GM12878 (cell line): ENCODE data around the gene STK16. TPM values are rescaled to one million over a fixed set of nuclear protein-coding genes. Genes with fewer than 3 reads are reported as not detected.
A peak's percentile ranks its signal among the peaks of the same experiment; 100 is the strongest.

ENCODE experiments used
- ATAC-seq: fragments of 200-7000 bp; cut with Tn5 transposase; 3 replicates; pipeline ENCODE4 v1.9.1; 2020; ENCODE audit warnings: mild to moderate bottlenecking, moderate library complexity
- BruUV-seq: library from RNA; stranded (reverse); fragments of 400-500 nt; replicated peaks from 2 replicates; lab custom pipeline; 2021; lab: Mats Ljungman, UMichigan
- CTCF ChIA-PET: fragments of 300-600 bp; sonication (Branson Sonifier 250); formaldehyde crosslinking; extraction: SDS; loops from one replicate; lab custom pipeline; 2021; ENCODE audit warnings: inconsistent platforms; lab: Yijun Ruan, JAX
- POLR2A ChIA-PET: fragments of 350-600 bp; formaldehyde crosslinking; extraction: SDS; loops from one replicate; lab custom pipeline; 2021; ENCODE audit warnings: inconsistent platforms; lab: Charles Lee
- RAD21 ChIA-PET: fragments of 300-600 bp; sonication (Branson Sonifier 250); formaldehyde crosslinking; loops from one replicate; lab custom pipeline; 2023; ENCODE audit warnings: antibody characterized with exemption; ENCODE audit not compliant: unreplicated experiment; lab: Charles Lee
- SMC1A ChIA-PET: fragments of 300-600 bp; sonication (Branson Sonifier 250); formaldehyde crosslinking; loops from one replicate; lab custom pipeline; 2023; ENCODE audit not compliant: unreplicated experiment, uncharacterized antibody; lab: Charles Lee
- DNase-seq: peaks from one replicate; pipeline ENCODE4 v3.0.0-alpha.2; 2011; ENCODE audit warnings: low read depth, low spot score
- FAIRE-seq: peaks from 3 replicates; lab custom pipeline; 2011; peaks lifted over from hg19 to GRCh38; lab: Jason Lieb, UNC
- H2AFZ ChIP-seq: 2 replicates; pipeline ENCODE4 v1.6.0; 2011; ENCODE audit warnings: low read depth, low read length, control low read depth; ENCODE audit not compliant: control insufficient read depth
- H3K27ac ChIP-seq: 2 replicates; pipeline ENCODE4 v1.5.1; 2011; ENCODE audit warnings: control low read depth; ENCODE audit not compliant: control insufficient read depth, insufficient read depth
- H3K27me3 ChIP-seq, 2 experiments: replicated peaks in 1 of 2; 2 replicates each; pipeline versions ENCODE4 v1.6.0 to v1.6.1; 2011; ENCODE audit warnings: low read length in 1 of 2; ENCODE audit not compliant: control insufficient read depth in 2 of 2, insufficient read depth in 2 of 2
- H3K36me3 ChIP-seq, 2 experiments: 2 replicates each; pipeline ENCODE4 v1.5.1; 2011; ENCODE audit warnings: low read length in 1 of 2; ENCODE audit not compliant: control insufficient read depth in 2 of 2, insufficient read depth in 2 of 2
- H3K4me1 ChIP-seq: 2 replicates; pipeline ENCODE4 v1.6.1; 2011; ENCODE audit warnings: mild to moderate bottlenecking, low read length, moderate library complexity, mixed read lengths; ENCODE audit not compliant: control insufficient read depth, insufficient read depth
- H3K4me2 ChIP-seq: 2 replicates; pipeline ENCODE4 v1.6.0; 2011; ENCODE audit warnings: control low read depth; ENCODE audit not compliant: control insufficient read depth, insufficient read depth
- H3K4me3 ChIP-seq: fragments of 200-600 bp; sonication (generic); 2 replicates; pipeline ENCODE4 v1.5.1; 2016
- H3K79me2 ChIP-seq: 2 replicates; pipeline ENCODE4 v1.6.0; 2011; ENCODE audit warnings: low read length; ENCODE audit not compliant: control insufficient read depth, insufficient read depth
- H3K9ac ChIP-seq: 2 replicates; pipeline ENCODE4 v1.8.0; 2011; ENCODE audit warnings: low read length, control low read depth, mixed read lengths; ENCODE audit not compliant: control insufficient read depth, insufficient read depth
- H3K9me3 ChIP-seq: replicated peaks from 3 replicates; pipeline ENCODE4 v1.5.1; 2011; ENCODE audit warnings: mild to moderate bottlenecking, low read length; ENCODE audit not compliant: control insufficient read depth, insufficient read depth
- H4K20me1 ChIP-seq: 2 replicates; pipeline ENCODE4 v1.6.0; 2011; ENCODE audit not compliant: control insufficient read depth, insufficient read depth
- EP300 ChIP-seq, 2 experiments: fragments of 150-350 bp in 1 of 2; IDR thresholded peaks; 2 replicates each; pipeline ENCODE4 v1.6.1; 2011 to 2012; ENCODE audit warnings: low read depth in 2 of 2, low read length in 2 of 2, borderline replicate concordance in 1 of 2, improper control_type of control experiment in 1 of 2, inconsistent platforms in 1 of 2; ENCODE audit not compliant: control insufficient read depth in 1 of 2
- ESRRA ChIP-seq: IDR thresholded peaks from 2 replicates; pipeline ENCODE4 v1.6.1; 2012; ENCODE audit warnings: mild to moderate bottlenecking, low read length, improper control_type of control experiment
- EZH2 ChIP-seq: IDR thresholded peaks from 2 replicates; pipeline ENCODE4 v1.6.1; 2012; ENCODE audit warnings: low read depth, mild to moderate bottlenecking, control low read depth, inconsistent platforms, low read length, borderline replicate concordance; ENCODE audit not compliant: control insufficient read depth
- NFXL1 ChIP-seq: fragments of 450-650 bp; IDR thresholded peaks from 2 replicates; pipeline ENCODE4 v1.6.1; 2017; ENCODE audit warnings: antibody characterized with exemption, mild to moderate bottlenecking, borderline replicate concordance
- NRF1 ChIP-seq: conservative IDR thresholded peaks from 2 replicates; pipeline ENCODE4 v1.6.1; 2011; ENCODE audit warnings: mild to moderate bottlenecking, low read depth, low read length, improper control_type of control experiment
- PKNOX1 ChIP-seq: fragments of 450-650 bp; IDR thresholded peaks from 2 replicates; pipeline ENCODE4 v1.6.1; 2016; ENCODE audit warnings: mild to moderate bottlenecking
- RAD51 ChIP-seq: fragments of 450-650 bp; IDR thresholded peaks from 2 replicates; pipeline ENCODE4 v1.6.1; 2016; ENCODE audit warnings: moderate library complexity, mild to moderate bottlenecking, inconsistent platforms
- SIN3A ChIP-seq: IDR thresholded peaks from 2 replicates; pipeline ENCODE4 v1.6.1; 2012; ENCODE audit warnings: low read depth, low read length, improper control_type of control experiment
- SMAD1 ChIP-seq: fragments of 450-650 bp; IDR thresholded peaks from 2 replicates; pipeline ENCODE4 v1.6.1; 2018; ENCODE audit warnings: mild to moderate bottlenecking, low read depth; ENCODE audit not compliant: partially characterized antibody
- SMC3 ChIP-seq: IDR thresholded peaks from 2 replicates; pipeline ENCODE4 v1.6.1; 2011; ENCODE audit warnings: low read length, improper control_type of control experiment, borderline replicate concordance
- TCF7 ChIP-seq: IDR thresholded peaks from 2 replicates; pipeline ENCODE4 v1.6.1; 2014; ENCODE audit warnings: antibody characterized with exemption, borderline replicate concordance
- WGBS: methylation state at CpG from one replicate; pipeline ENCODE4 v1.1.6; 2016; ENCODE audit warnings: low lambda C conversion rate; ENCODE audit not compliant: insufficient replicate concordance, insufficient coverage; ENCODE audit errors: missing lambda C conversion rate; 5-methylcytosine and 5-hydroxymethylcytosine counted together
- in situ Hi-C: fragments of 300-500 bp; cut with MboI; formaldehyde crosslinking; loops from 9 replicates; pipeline ENCODE4 v1.14.3; 2018; ENCODE audit warnings: mixed read lengths
- intact Hi-C: fragments of 100-400 bp; cut with micrococcal nuclease; formaldehyde crosslinking; loops from one replicate; pipeline ENCODE4 v1.14.2; 2022; ENCODE audit not compliant: unreplicated experiment
- polyA plus RNA-seq, 11 experiments: library from polyadenylated mRNA; depleted of rRNA in 4 of 11; unstranded in 6 of 11; stranded (reverse) in 5 of 11; fragments of >200 nt; fragmentation: Nextera tagmentation in 4 of 11; fragmentation: Illumina TruSeq in 1 of 11; extraction: Ambion mirVana in 4 of 11; extraction: Trizol in 1 of 11; gene quantifications; 1 replicate in 1 of 11; 2 replicates in 10 of 11; pipeline versions ENCODE4 v1.2.1 to v1.2.3, GENCODE V29; 2011 to 2016; ENCODE audit warnings: inconsistent platforms in 2 of 11, missing spikeins in 2 of 11, low read depth in 1 of 11
- total RNA-seq, 4 experiments: library from RNA; depleted of rRNA in 3 of 4; stranded (reverse); fragments of >200 nt in 3 of 4; fragmentation: Illumina TruSeq in 1 of 4; extraction: Trizol in 1 of 4; gene quantifications; 2 replicates each; pipeline versions ENCODE4 v1.2.1 to v1.2.3, GENCODE V29; 2013 to 2021
- TF ChIP-seq, protein P1 (sequence below): IDR thresholded peaks from 2 replicates; pipeline ENCODE4 v1.6.1; 2011; ENCODE audit warnings: mild to moderate bottlenecking, low read depth, low read length, moderate library complexity; ENCODE audit not compliant: insufficient replicate concordance
- TF ChIP-seq, protein P2 (sequence below): fragments of 450-650 bp; formaldehyde crosslinking; IDR thresholded peaks from 2 replicates; pipeline ENCODE4 v1.4.0; 2020; ENCODE audit warnings: mild to moderate bottlenecking, moderate library complexity

The STK16 gene
- total and polyA plus RNA-seq, 10 of the 15 experiments (the other 5 are each of a cell fraction or from before 2014, with no cell fraction given), result 4.3 to 50.1 (median 17.9) TPM

DNA sequence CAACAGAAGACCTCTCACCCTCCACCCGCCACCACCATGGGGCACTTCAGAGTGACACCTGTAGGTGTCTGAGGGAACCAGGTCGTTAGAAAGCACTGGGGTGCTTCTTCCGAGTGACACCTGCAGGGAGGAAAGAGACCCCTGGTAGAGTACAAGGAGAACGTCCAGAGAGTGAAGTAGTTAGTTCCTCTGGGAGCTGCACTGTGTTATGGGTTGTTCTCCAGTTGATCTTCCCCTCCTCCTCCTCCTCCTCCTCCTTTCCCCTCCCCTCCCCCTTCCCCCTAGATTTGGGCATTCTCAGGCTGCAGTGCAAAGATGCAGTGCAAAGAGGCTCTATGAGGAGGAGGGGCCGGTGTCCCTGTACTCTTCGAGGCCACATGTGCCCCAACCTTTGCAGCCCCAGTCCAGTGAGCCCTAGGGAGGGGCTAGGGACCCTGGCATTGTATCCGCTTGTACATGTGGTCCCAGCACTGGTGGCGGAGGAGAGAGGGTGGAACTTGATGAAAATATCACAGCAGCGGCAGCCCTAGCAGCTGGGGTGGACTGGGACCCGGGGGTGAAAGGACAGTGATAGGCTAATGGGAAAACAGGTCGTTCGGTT, 34.7 kb downstream of the STK16 start:
- H3K4me3 ChIP-seq, result peak overlapping the region; percentile 66
- H4K20me1 ChIP-seq, result no peaks in the 10 kb centered on the region
- ChIA-PET SMC1A (interaction anchor here (2.5 to 8.8 kb wide), 3 partner anchors 13 to 104 kb away, joined by 11 to 98 read pairs (median 96); partner anchors contain the start of genes CNPPD1, TUBA4A and TUBA4B), RAD21 (interaction anchor here (1.1 to 5.9 kb wide), 8 partner anchors 13 to 121 kb away, joined by 3 to 78 read pairs (median 16); partner anchors contain the start of genes CNPPD1, GLB1L, STK16 and TUBA4A), CTCF (interaction anchor here (0.7 to 13.5 kb wide), 14 partner anchors 13 to 121 kb away, joined by 3 to 257 read pairs (median 5); partner anchors contain the start of genes GLB1L, SLC23A3, STK16 and TUBA4A), POLR2A (interaction anchor here (0.9 to 7.0 kb wide), 8 partner anchors 8 to 108 kb away, joined by 3 to 160 read pairs (median 15); partner anchors contain the start of genes ANKZF1, ATG9A, CNPPD1 and DNPEP)
- no peaks in the 10 kb centered on the region; a peak in 1 of 4 replicates for H3K36me3 ChIP-seq
- H3K9me3 ChIP-seq, result no peaks in the 10 kb centered on the region
- peaks cover 26% of the 10 kb centered on the region for H3K4me1 ChIP-seq
- H2AFZ ChIP-seq, result peak overlapping the region; percentile 69
- peak overlapping the region; percentile 73 for H3K9ac ChIP-seq
- peak; percentile 38 for DNase-seq
- peak; percentile 41 for FAIRE-seq
- peak overlapping the region; percentile 95 for H3K4me2 ChIP-seq
- ATAC-seq, result no peak
- intact Hi-C loops, result loop anchor here (1.0 to 5.0 kb wide), 7 partner anchors 15 to 317 kb away; partner anchors contain the start of genes ANKZF1, ATG9A, CNPPD1 and NHEJ1
- WGBS, result 44% methylated on average over 12 of the region's 12 CpGs
- in situ Hi-C loops, result no loop called here
- H3K27me3 ChIP-seq, result no peaks in the 10 kb centered on the region
- peak overlapping the region; percentile 66 for H3K27ac ChIP-seq
- no TSS peak for BruUV-seq
- peaks cover 6% of the 10 kb centered on the region for H3K79me2 ChIP-seq
- TF ChIP-seq SMC3 (no peak), NRF1 (no peak), RAD51 (no peak), ESRRA (no peak), SMAD1 (peak; percentile 37), SIN3A (no peak), EZH2 (no peak), TCF7 (no peak), NFXL1 (no peak), PKNOX1 (peak; percentile 89), EP300 (IDR thresholded peaks at IDR 0.05; ENCODE audit: borderline replicate concordance in 1 of 2, control insufficient read depth in 1 of 2, low read depth in 2 of 2, low read length in 2 of 2) (peak in 1 of 2 experiments; percentile 24; a peak in 1 of 4 replicates)
- TF ChIP-seq, protein P1, sequence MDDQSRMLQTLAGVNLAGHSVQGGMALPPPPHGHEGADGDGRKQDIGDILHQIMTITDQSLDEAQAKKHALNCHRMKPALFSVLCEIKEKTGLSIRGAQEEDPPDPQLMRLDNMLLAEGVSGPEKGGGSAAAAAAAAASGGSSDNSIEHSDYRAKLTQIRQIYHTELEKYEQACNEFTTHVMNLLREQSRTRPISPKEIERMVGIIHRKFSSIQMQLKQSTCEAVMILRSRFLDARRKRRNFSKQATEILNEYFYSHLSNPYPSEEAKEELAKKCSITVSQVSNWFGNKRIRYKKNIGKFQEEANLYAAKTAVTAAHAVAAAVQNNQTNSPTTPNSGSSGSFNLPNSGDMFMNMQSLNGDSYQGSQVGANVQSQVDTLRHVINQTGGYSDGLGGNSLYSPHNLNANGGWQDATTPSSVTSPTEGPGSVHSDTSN, result peak; percentile 44
- TF ChIP-seq, protein P2, sequence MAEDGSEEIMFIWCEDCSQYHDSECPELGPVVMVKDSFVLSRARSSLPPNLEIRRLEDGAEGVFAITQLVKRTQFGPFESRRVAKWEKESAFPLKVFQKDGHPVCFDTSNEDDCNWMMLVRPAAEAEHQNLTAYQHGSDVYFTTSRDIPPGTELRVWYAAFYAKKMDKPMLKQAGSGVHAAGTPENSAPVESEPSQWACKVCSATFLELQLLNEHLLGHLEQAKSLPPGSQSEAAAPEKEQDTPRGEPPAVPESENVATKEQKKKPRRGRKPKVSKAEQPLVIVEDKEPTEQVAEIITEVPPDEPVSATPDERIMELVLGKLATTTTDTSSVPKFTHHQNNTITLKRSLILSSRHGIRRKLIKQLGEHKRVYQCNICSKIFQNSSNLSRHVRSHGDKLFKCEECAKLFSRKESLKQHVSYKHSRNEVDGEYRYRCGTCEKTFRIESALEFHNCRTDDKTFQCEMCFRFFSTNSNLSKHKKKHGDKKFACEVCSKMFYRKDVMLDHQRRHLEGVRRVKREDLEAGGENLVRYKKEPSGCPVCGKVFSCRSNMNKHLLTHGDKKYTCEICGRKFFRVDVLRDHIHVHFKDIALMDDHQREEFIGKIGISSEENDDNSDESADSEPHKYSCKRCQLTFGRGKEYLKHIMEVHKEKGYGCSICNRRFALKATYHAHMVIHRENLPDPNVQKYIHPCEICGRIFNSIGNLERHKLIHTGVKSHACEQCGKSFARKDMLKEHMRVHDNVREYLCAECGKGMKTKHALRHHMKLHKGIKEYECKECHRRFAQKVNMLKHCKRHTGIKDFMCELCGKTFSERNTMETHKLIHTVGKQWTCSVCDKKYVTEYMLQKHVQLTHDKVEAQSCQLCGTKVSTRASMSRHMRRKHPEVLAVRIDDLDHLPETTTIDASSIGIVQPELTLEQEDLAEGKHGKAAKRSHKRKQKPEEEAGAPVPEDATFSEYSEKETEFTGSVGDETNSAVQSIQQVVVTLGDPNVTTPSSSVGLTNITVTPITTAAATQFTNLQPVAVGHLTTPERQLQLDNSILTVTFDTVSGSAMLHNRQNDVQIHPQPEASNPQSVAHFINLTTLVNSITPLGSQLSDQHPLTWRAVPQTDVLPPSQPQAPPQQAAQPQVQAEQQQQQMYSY (CRISPR knock-in tag), result no peak
